Left lung (tissue), 10 donors: ENCODE data around the gene MAN2B2. TPM values are rescaled to one million over a fixed set of nuclear protein-coding genes. Genes with fewer than 3 reads are reported as not detected.

Source experiments
- ATAC-seq: fragments of 200-7000 bp; cut with Tn5 transposase; one replicate; pipeline ENCODE4 v1.9.1; 2020; ENCODE audit warnings: moderate library complexity
- DNase-seq, 4 donors: peaks; one replicate each; pipeline ENCODE4 v3.0.0-alpha.2; 2013 to 2020
- H3K27ac ChIP-seq, 2 donors: fragments of 200-600 bp; sonication (generic) in 1 of 2; one replicate each; pipeline versions ENCODE4 v1.5.0 to v1.8.0; 2020 to 2021
- H3K27me3 ChIP-seq, 2 donors: fragments of 200-600 bp; sonication (generic) in 1 of 2; one replicate each; pipeline versions ENCODE4 v1.5.0 to v1.8.0; 2020 to 2021
- H3K36me3 ChIP-seq, 2 donors: fragments of 200-600 bp; sonication (generic) in 1 of 2; one replicate each; pipeline versions ENCODE4 v1.5.0 to v1.8.0; 2020 to 2021
- H3K4me1 ChIP-seq, 2 donors: fragments of 200-600 bp; one replicate each; pipeline ENCODE4 v1.8.0; 2021
- H3K4me3 ChIP-seq, 2 donors: fragments of 200-600 bp; sonication (generic) in 1 of 2; one replicate each; pipeline versions ENCODE4 v1.5.0 to v1.8.0; 2020 to 2021; ENCODE audit warnings: mild to moderate bottlenecking in 1 of 2
- H3K9me3 ChIP-seq, 2 donors: fragments of 200-600 bp; sonication (generic) in 1 of 2; one replicate each; pipeline versions ENCODE4 v1.5.0 to v1.8.0; 2020 to 2021
- CTCF ChIP-seq, 2 donors: fragments of 200-600 bp; sonication (generic) in 1 of 2; IDR thresholded peaks; one replicate each; pipeline versions ENCODE4 v1.5.0 to v1.8.0; 2021; ENCODE audit warnings: antibody characterized with exemption in 2 of 2
- intact Hi-C, 2 donors: fragments of 100-400 bp; cut with DNase I; formaldehyde crosslinking; loops; one replicate each; pipeline versions ENCODE4 v1.11.2 to v1.14.2; 2022
- polyA plus RNA-seq, 6 donors: library from polyadenylated mRNA; unstranded; fragments of 120-200 nt; gene quantifications; one replicate each; pipeline ENCODE4 v1.2.1, GENCODE V29; 2013; ENCODE audit not compliant: insufficient read length in 6 of 6
- total RNA-seq, 2 donors: library from RNA; stranded (reverse); fragmentation: NEBNext Ultra II Directional; extraction: Animal tissue kit (Norgen Biotek cat#: 25700); gene quantifications; one replicate each; pipeline ENCODE4 v1.2.1, GENCODE V29; 2021
- donor health status: DM: no; HTN: yes; CAD: no.
- donor health status: DM: no; HTN: no; CAD: no.

The MAN2B2 gene
- total and polyA plus RNA-seq, 8 donors, result 14.2 to 38.3 (median 16.4) TPM

GRCh38 chr4:6548882-6549230 is 26.1 kb upstream of the MAN2B2 start:
- TF ChIP-seq CTCF (IDR thresholded peaks at IDR 0.05), result no peak
- Histone ChIP-seq H3K27me3 (peaks cover 0 to 75% of the 10 kb centered on the region in 2 donors), H3K4me1 (no peaks in the 10 kb centered on the region), H3K9me3 (peaks cover 0 to 14% of the 10 kb centered on the region in 2 donors), H3K36me3 (no peaks in the 10 kb centered on the region), H3K4me3 (no peak overlapping the region), H3K27ac (no peak overlapping the region)
- intact Hi-C loops, result no loop called here
- DNase-seq (no peak), ATAC-seq (no peak)

GRCh38 chr4:6549445-6549844 is 25.5 kb upstream of the MAN2B2 start:
- ATAC-seq (no peak), DNase-seq (no peak)
- Histone ChIP-seq H3K36me3 (no peaks in the 10 kb centered on the region), H3K4me3 (no peak overlapping the region), H3K27me3 (peaks cover 0 to 75% of the 10 kb centered on the region in 2 donors), H3K4me1 (no peaks in the 10 kb centered on the region), H3K27ac (no peak overlapping the region), H3K9me3 (peaks cover 0 to 14% of the 10 kb centered on the region in 2 donors)
- intact Hi-C loops, result no loop called here
- TF ChIP-seq CTCF (IDR thresholded peaks at IDR 0.05), result no peak

GRCh38 chr4:6549890-6550620 is 24.9 kb upstream of the MAN2B2 start:
- no peak overlapping the region for H3K4me3 ChIP-seq
- peaks cover 0 to 14% of the 10 kb centered on the region in 2 donors for H3K9me3 ChIP-seq
- no peak for TF ChIP-seq CTCF (IDR thresholded peaks at IDR 0.05)
- peaks cover 0 to 77% of the 10 kb centered on the region in 2 donors for H3K27me3 ChIP-seq
- no peak overlapping the region for H3K27ac ChIP-seq
- no peaks in the 10 kb centered on the region for H3K36me3 ChIP-seq
- intact Hi-C loops, result no loop called here
- no peak for DNase-seq
- H3K4me1 ChIP-seq, result no peaks in the 10 kb centered on the region
- ATAC-seq, result no peak

GRCh38 chr4:6550821-6551220 is 24.2 kb upstream of the MAN2B2 start:
- Histone ChIP-seq H3K36me3 (no peaks in the 10 kb centered on the region), H3K9me3 (peaks cover 0 to 14% of the 10 kb centered on the region in 2 donors), H3K4me1 (no peaks in the 10 kb centered on the region), H3K27me3 (peaks cover 0 to 79% of the 10 kb centered on the region in 2 donors), H3K27ac (no peak overlapping the region), H3K4me3 (no peak overlapping the region)
- intact Hi-C loops, result no loop called here
- no peak for TF ChIP-seq CTCF (IDR thresholded peaks at IDR 0.05)
- DNase-seq, result no peak
- ATAC-seq, result no peak

GRCh38 chr4:6551660-6552059 is 23.3 kb upstream of the MAN2B2 start:
- intact Hi-C loops, result no loop called here
- Histone ChIP-seq H3K27ac (no peak overlapping the region), H3K4me1 (no peaks in the 10 kb centered on the region), H3K9me3 (peaks cover 0 to 14% of the 10 kb centered on the region in 2 donors), H3K36me3 (no peaks in the 10 kb centered on the region), H3K4me3 (no peak overlapping the region), H3K27me3 (peaks cover 0 to 81% of the 10 kb centered on the region in 2 donors)
- ATAC-seq, result no peak
- no peak for TF ChIP-seq CTCF (IDR thresholded peaks at IDR 0.05)
- DNase-seq, result no peak
